Measurements from ENCODE around the gene NBAS.

DNA sequence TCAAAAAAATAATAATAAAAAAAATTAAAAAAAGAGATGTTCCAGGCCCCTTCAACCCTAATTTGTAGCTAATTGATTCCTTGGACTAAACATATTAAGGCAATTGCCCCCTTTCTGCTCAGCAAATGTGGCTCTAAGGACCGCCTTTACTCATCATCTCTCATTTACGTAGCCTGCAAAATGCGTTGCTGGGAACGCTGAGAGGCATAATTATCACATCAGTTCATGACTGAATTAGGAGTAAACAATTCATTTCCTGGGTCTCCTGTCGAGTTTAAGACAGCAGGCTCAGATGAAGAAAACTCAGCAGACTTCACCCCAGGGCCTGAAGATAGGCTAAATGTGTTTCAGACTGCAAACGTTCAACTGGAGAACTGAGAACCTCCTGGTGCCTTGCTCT, 413.5 kb downstream of the NBAS start:
- TF ChIP-seq, protein P1, sequence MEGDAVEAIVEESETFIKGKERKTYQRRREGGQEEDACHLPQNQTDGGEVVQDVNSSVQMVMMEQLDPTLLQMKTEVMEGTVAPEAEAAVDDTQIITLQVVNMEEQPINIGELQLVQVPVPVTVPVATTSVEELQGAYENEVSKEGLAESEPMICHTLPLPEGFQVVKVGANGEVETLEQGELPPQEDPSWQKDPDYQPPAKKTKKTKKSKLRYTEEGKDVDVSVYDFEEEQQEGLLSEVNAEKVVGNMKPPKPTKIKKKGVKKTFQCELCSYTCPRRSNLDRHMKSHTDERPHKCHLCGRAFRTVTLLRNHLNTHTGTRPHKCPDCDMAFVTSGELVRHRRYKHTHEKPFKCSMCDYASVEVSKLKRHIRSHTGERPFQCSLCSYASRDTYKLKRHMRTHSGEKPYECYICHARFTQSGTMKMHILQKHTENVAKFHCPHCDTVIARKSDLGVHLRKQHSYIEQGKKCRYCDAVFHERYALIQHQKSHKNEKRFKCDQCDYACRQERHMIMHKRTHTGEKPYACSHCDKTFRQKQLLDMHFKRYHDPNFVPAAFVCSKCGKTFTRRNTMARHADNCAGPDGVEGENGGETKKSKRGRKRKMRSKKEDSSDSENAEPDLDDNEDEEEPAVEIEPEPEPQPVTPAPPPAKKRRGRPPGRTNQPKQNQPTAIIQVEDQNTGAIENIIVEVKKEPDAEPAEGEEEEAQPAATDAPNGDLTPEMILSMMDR (conservative IDR thresholded peaks at IDR 0.05; ENCODE audit: low read length): no peak
- TF ChIP-seq EZH2phosphoT487 (IDR thresholded peaks at IDR 0.05; ENCODE audit: borderline replicate concordance, low read depth, low read length): no peak

All from OCI-LY7 (cell line).